Measurements from ENCODE around the gene SPEN.

Gene SPEN

GRCh38 chr1:15946571-15947381 is 99.3 kb downstream of the SPEN start:
- no peaks in the 10 kb centered on the region; the same call in 1 of the 2 replicates for H4K20me1 ChIP-seq (ENCODE audit: control insufficient read depth, insufficient read depth, low read depth, low read length)
- no peaks in the 10 kb centered on the region; the same call in 1 of the 2 replicates for H3K4me1 ChIP-seq (ENCODE audit: control insufficient read depth, low read length)
- no peaks in the 10 kb centered on the region for H3K9me2 ChIP-seq (replicated peaks; ENCODE audit: control insufficient read depth, low read length)
- H3K36me3 ChIP-seq (ENCODE audit: control insufficient read depth, low read length), result peaks cover 82% of the 10 kb centered on the region
- no peak overlapping the region for H3K4me3 ChIP-seq (ENCODE audit: low read length)
- H3K27ac ChIP-seq (ENCODE audit: low read depth, low read length), result no peak overlapping the region
- no peak overlapping the region for H3K4me2 ChIP-seq (ENCODE audit: low read length)
- TF ChIP-seq, protein P1, sequence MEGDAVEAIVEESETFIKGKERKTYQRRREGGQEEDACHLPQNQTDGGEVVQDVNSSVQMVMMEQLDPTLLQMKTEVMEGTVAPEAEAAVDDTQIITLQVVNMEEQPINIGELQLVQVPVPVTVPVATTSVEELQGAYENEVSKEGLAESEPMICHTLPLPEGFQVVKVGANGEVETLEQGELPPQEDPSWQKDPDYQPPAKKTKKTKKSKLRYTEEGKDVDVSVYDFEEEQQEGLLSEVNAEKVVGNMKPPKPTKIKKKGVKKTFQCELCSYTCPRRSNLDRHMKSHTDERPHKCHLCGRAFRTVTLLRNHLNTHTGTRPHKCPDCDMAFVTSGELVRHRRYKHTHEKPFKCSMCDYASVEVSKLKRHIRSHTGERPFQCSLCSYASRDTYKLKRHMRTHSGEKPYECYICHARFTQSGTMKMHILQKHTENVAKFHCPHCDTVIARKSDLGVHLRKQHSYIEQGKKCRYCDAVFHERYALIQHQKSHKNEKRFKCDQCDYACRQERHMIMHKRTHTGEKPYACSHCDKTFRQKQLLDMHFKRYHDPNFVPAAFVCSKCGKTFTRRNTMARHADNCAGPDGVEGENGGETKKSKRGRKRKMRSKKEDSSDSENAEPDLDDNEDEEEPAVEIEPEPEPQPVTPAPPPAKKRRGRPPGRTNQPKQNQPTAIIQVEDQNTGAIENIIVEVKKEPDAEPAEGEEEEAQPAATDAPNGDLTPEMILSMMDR (IDR thresholded peaks at IDR 0.05; ENCODE audit: low read depth, low read length, poor library complexity, severe bottlenecking), result no peak
- no peak for TF ChIP-seq EZH2phosphoT487 (IDR thresholded peaks at IDR 0.05; ENCODE audit: borderline replicate concordance, low read length)
- peaks cover 31% of the 10 kb centered on the region for H3K79me2 ChIP-seq (ENCODE audit: control insufficient read depth, low read length)
- no peaks in the 10 kb centered on the region for H3K27me3 ChIP-seq (ENCODE audit: control insufficient read depth, low read length)
- no peaks in the 10 kb centered on the region for H3F3A ChIP-seq (ENCODE audit: control insufficient read depth, insufficient read depth)
- no peaks in the 10 kb centered on the region for H3K9me3 ChIP-seq (ENCODE audit: control insufficient read depth, insufficient read depth, low read length)

DNA sequence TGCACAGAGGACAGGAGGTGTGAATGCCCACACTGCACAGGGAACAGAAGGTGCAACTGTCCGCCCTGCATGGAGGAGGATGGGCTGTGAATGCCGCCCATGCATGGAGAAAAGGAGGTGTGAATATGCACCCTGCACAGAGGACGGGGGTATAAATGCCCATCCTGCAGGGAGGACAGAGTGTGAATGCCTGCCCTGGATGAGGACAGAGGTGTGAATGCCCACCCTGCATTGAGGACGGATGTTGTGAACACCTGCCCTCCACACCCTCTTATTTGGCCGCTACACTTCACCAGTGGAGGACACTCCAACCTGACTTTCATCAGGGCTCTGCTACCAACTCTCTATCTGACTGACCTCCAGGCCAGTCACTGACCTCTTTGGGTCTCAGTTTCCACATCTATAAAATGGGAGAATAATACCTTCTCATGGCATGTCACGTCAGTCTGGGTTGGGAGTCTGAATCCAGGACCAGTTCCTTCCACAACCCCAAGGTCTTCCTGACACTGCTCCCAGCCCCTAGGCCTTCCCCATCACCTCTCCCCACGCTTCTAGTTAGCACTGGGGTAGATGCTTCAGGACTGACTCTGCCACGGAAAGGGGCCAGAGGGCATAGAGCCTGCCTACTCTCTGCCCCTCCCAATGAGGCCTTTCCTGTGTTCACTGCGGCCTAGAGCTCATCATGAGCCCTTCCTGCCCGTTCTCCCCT is 100.0 kb downstream of the SPEN start:
- peaks cover 36% of the 10 kb centered on the region for H3K79me2 ChIP-seq (ENCODE audit: control insufficient read depth, low read length)
- H3K4me3 ChIP-seq (ENCODE audit: low read length), result no peak overlapping the region
- no peaks in the 10 kb centered on the region for H3K27me3 ChIP-seq (ENCODE audit: control insufficient read depth, low read length)
- TF ChIP-seq, protein P1 (IDR thresholded peaks at IDR 0.05; ENCODE audit: low read depth, low read length, poor library complexity, severe bottlenecking), result no peak
- TF ChIP-seq EZH2phosphoT487 (IDR thresholded peaks at IDR 0.05; ENCODE audit: borderline replicate concordance, low read length), result no peak
- H3K9me2 ChIP-seq (replicated peaks; ENCODE audit: control insufficient read depth, low read length), result no peaks in the 10 kb centered on the region
- peaks cover 82% of the 10 kb centered on the region for H3K36me3 ChIP-seq (ENCODE audit: control insufficient read depth, low read length)
- no peaks in the 10 kb centered on the region; the same call in 1 of the 2 replicates for H3K4me1 ChIP-seq (ENCODE audit: control insufficient read depth, low read length)
- no peaks in the 10 kb centered on the region for H3K9me3 ChIP-seq (ENCODE audit: control insufficient read depth, insufficient read depth, low read length)
- no peak overlapping the region for H3K4me2 ChIP-seq (ENCODE audit: low read length)
- no peak overlapping the region for H3K27ac ChIP-seq (ENCODE audit: low read depth, low read length)
- H3F3A ChIP-seq (ENCODE audit: control insufficient read depth, insufficient read depth), result no peaks in the 10 kb centered on the region
- no peaks in the 10 kb centered on the region; the same call in 1 of the 2 replicates for H4K20me1 ChIP-seq (ENCODE audit: control insufficient read depth, insufficient read depth, low read depth, low read length)

DNA sequence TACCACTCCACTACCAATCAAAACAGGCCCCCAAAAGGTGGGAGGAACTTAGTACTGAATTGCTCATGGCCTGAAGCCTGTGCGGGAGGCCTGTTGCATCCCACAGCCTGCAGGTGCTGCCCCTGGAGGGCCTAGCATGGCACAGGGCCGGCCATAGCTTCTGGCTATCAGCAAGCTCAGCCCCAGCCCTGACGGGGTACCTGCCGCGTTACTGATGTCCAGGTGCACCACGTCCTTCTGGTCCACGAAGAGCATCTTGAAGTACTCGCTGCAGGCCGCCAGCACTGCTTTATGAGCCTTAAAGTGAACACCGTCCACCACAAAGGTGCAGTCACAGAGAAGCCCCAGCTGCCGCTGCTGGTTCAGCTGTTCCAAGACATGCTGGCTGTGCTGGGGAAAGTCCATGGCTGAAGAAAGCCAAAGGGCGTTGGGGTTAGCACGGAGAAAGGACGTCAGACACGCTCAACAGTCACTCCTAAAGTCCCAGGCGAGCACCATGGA is 100.6 kb downstream of the SPEN start:
- Histone ChIP-seq H3K9me3 (ENCODE audit: control insufficient read depth, insufficient read depth, low read length) (no peaks in the 10 kb centered on the region), H3F3A (ENCODE audit: control insufficient read depth, insufficient read depth) (no peaks in the 10 kb centered on the region), H3K79me2 (ENCODE audit: control insufficient read depth, low read length) (peaks cover 40% of the 10 kb centered on the region), H4K20me1 (ENCODE audit: control insufficient read depth, insufficient read depth, low read depth, low read length) (no peaks in the 10 kb centered on the region; the same call in 1 of the 2 replicates), H3K9me2 (replicated peaks; ENCODE audit: control insufficient read depth, low read length) (no peaks in the 10 kb centered on the region), H3K36me3 (ENCODE audit: control insufficient read depth, low read length) (peaks cover 79% of the 10 kb centered on the region), H3K4me2 (ENCODE audit: low read length) (no peak overlapping the region), H3K4me3 (ENCODE audit: low read length) (no peak overlapping the region), H3K4me1 (ENCODE audit: control insufficient read depth, low read length) (no peaks in the 10 kb centered on the region; the same call in 1 of the 2 replicates), H3K27me3 (ENCODE audit: control insufficient read depth, low read length) (no peaks in the 10 kb centered on the region), H3K27ac (ENCODE audit: low read depth, low read length) (no peak overlapping the region)
- no peak for TF ChIP-seq EZH2phosphoT487 (IDR thresholded peaks at IDR 0.05; ENCODE audit: borderline replicate concordance, low read length)
- TF ChIP-seq, protein P1 (IDR thresholded peaks at IDR 0.05; ENCODE audit: low read depth, low read length, poor library complexity, severe bottlenecking), result no peak

All from DOHH2 (cell line).